ENCODE measurements around the gene EYA2. TPM values are rescaled to one million over a fixed set of nuclear protein-coding genes. Genes with fewer than 3 reads are reported as not detected.
A peak's percentile ranks its signal among the peaks of the same experiment; 100 is the strongest.

EYA2 gene
- total and polyA plus RNA-seq, 2 donors from 2014 or later = 2.6 to 7.9 TPM

DNA sequence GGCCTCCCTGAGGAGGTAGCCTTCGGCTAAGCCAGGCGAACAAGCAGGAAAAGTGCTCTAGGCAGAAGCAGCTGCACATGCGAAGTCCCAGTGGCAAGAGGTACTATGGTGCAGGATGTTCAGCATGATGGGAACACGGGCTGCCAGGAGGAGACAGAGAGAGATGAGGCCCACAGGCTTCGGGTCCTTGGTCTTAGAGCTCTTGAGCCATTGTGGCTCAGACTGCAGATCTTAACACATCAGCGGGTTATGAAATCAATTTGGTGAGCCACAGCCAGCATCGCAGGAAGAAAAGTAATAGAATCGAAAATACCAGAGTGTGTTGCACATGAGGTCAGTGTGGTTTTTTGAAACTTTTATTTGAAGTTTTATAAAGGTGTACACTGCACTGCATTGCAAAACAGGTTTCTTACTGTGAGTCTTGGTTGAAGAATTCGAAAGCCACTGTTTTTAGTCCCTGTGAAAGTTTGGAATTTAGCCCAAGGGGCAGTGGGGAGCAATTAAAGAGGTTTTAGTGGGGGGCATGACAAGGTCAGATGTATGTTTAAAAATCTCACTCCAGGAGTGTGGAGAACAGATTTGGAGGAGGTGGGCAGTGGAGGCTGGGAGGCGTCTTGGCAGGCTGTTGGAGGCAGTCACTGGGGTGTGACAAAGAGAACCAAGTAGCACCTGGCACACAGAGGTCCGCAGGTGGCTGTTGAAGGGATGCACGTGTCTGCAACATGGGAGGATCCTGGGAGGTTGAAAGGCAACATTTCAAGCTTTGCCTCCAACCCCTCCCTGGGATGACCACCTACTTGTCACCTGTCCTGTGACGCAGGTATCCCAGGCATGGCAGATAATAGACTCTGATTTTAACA, 69.3 kb downstream of the EYA2 start:
- Histone ChIP-seq H3K4me1 (ENCODE audit: control insufficient read depth in 2 of 3, insufficient read depth in 2 of 3, low read depth in 1 of 3, low read length in 3 of 3) (no peaks in the 10 kb centered on the region), H3K9me3 (ENCODE audit: control insufficient read depth in 2 of 3, insufficient read depth in 1 of 3, low read length in 3 of 3) (no peaks in the 10 kb centered on the region), H3K27me3 (ENCODE audit: control insufficient read depth, insufficient read depth, low read length) (no peaks in the 10 kb centered on the region), H3K4me3 (ENCODE audit: low read length in 3 of 3) (no peak overlapping the region), H3K27ac (ENCODE audit: low read depth in 2 of 2, low read length in 2 of 2) (no peak overlapping the region), H3K9ac (ENCODE audit: low read length in 3 of 3) (no peak overlapping the region), H3K36me3 (ENCODE audit: control insufficient read depth in 2 of 3, insufficient read depth in 3 of 3, low read length in 3 of 3) (no peaks in the 10 kb centered on the region)
- intact Hi-C loops (cut with DNase I) = no loop called here
- DNase-seq = peak in 3 of 5 donors; percentile 37 to 56 (median 51)
- TF ChIP-seq, protein P1, sequence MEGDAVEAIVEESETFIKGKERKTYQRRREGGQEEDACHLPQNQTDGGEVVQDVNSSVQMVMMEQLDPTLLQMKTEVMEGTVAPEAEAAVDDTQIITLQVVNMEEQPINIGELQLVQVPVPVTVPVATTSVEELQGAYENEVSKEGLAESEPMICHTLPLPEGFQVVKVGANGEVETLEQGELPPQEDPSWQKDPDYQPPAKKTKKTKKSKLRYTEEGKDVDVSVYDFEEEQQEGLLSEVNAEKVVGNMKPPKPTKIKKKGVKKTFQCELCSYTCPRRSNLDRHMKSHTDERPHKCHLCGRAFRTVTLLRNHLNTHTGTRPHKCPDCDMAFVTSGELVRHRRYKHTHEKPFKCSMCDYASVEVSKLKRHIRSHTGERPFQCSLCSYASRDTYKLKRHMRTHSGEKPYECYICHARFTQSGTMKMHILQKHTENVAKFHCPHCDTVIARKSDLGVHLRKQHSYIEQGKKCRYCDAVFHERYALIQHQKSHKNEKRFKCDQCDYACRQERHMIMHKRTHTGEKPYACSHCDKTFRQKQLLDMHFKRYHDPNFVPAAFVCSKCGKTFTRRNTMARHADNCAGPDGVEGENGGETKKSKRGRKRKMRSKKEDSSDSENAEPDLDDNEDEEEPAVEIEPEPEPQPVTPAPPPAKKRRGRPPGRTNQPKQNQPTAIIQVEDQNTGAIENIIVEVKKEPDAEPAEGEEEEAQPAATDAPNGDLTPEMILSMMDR (IDR thresholded peaks at IDR 0.05; ENCODE audit: borderline replicate concordance, extremely low read depth, insufficient read depth) = no peak
- no peak for FAIRE-seq

DNA sequence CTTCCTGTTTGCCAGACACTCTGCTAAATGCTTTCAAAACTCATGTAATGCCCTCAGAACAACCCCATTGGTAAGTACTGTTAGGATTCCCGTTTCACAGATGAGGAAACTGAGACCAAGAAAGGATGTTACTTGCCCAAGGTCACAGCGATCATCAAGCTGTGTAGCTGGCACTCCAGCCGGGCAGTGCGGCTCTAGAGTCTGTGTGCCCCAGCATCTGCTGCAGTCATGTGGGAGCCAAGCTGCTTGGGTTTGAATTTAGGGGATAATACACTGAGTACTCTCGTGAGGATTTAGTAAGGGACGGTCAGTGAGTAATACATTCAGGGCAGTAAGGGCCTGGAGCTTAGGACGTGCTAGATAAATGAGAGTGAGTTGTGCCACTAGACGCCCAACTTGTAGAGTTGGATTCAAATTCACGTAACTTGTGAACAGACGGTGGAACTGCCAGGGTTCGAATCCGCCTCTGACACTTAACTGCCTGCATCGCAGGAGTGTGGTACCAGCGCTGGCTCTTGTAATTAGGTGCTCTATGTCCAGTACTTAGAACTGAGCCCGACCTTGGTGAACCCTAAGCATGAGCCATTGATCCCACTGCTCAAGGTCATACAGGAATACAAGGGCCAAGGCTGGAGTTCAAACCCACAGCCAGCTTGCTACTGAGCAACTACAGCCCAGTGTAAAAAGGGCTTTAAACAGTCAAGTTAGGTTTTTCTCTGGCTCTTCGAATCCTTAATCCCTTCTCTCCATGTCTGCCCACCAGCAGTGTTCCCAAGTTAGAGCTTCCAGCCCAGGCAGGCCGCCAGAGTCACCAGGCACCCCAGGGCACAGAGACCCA, 70.2 kb downstream of the EYA2 start:
- no peaks in the 10 kb centered on the region for H3K4me1 ChIP-seq (ENCODE audit: control insufficient read depth in 2 of 3, insufficient read depth in 2 of 3, low read depth in 1 of 3, low read length in 3 of 3)
- H3K9me3 ChIP-seq (ENCODE audit: control insufficient read depth in 2 of 3, insufficient read depth in 1 of 3, low read length in 3 of 3) = no peaks in the 10 kb centered on the region
- TF ChIP-seq, protein P1 (IDR thresholded peaks at IDR 0.05; ENCODE audit: borderline replicate concordance, extremely low read depth, insufficient read depth) = no peak
- no peak overlapping the region for H3K9ac ChIP-seq (ENCODE audit: low read length in 3 of 3)
- DNase-seq (no peak), FAIRE-seq (no peak)
- intact Hi-C loops (cut with DNase I) = no loop called here
- no peak overlapping the region for H3K4me3 ChIP-seq (ENCODE audit: low read length in 3 of 3)
- H3K36me3 ChIP-seq (ENCODE audit: control insufficient read depth in 2 of 3, insufficient read depth in 3 of 3, low read length in 3 of 3) = no peaks in the 10 kb centered on the region
- H3K27me3 ChIP-seq (ENCODE audit: control insufficient read depth, insufficient read depth, low read length) = no peaks in the 10 kb centered on the region
- no peak overlapping the region for H3K27ac ChIP-seq (ENCODE audit: low read depth in 2 of 2, low read length in 2 of 2)

DNA sequence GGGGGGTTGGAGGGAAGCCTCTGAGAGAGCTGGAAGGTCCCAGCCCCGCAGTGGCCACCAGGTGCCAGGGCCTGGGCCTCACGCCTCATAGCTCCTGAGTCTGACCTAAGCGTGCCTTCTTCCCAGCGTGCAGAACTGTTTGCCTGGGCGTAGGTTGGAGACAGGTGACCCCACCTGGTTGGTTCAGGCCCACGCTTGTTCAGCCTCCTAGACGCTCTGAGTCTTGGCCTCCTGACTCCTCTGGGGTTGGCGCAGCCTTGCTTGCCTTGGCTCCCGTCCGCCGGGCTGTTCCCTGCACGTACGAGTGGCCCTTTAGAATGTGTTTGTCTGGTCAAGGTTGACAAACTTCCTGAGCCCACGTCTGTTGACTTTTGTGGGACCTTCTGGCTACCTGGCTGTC, 70.8 kb downstream of the EYA2 start:
- H3K27ac ChIP-seq (ENCODE audit: low read depth in 2 of 2, low read length in 2 of 2) = no peak overlapping the region
- intact Hi-C loops (cut with DNase I) = no loop called here
- H3K27me3 ChIP-seq (ENCODE audit: control insufficient read depth, insufficient read depth, low read length) = no peaks in the 10 kb centered on the region
- no peaks in the 10 kb centered on the region for H3K9me3 ChIP-seq (ENCODE audit: control insufficient read depth in 2 of 3, insufficient read depth in 1 of 3, low read length in 3 of 3)
- no peaks in the 10 kb centered on the region for H3K36me3 ChIP-seq (ENCODE audit: control insufficient read depth in 2 of 3, insufficient read depth in 3 of 3, low read length in 3 of 3)
- no peak overlapping the region for H3K9ac ChIP-seq (ENCODE audit: low read length in 3 of 3)
- no peaks in the 10 kb centered on the region for H3K4me1 ChIP-seq (ENCODE audit: control insufficient read depth in 2 of 3, insufficient read depth in 2 of 3, low read depth in 1 of 3, low read length in 3 of 3)
- no peak for FAIRE-seq
- TF ChIP-seq, protein P1 (IDR thresholded peaks at IDR 0.05; ENCODE audit: borderline replicate concordance, extremely low read depth, insufficient read depth) = no peak
- DNase-seq = peak in 4 of 5 donors; percentile 18 to 74 (median 24)
- H3K4me3 ChIP-seq (ENCODE audit: low read length in 3 of 3) = no peak overlapping the region

Measured in kidney (tissue), 14 donors.